HS-27A (cell line): ENCODE measurements around the gene ACLY.
"Not testable (repeated sequence)": the region's sequence is repeated elsewhere in the genome, so short reads cannot be mapped to it uniquely, and the experiment has no call there.

Experiments used
- DNase-seq: peaks from one replicate; pipeline ENCODE4 v3.0.0-alpha.2; 2012; ENCODE audit warnings: low read depth, missing footprints

The ACLY gene

DNA sequence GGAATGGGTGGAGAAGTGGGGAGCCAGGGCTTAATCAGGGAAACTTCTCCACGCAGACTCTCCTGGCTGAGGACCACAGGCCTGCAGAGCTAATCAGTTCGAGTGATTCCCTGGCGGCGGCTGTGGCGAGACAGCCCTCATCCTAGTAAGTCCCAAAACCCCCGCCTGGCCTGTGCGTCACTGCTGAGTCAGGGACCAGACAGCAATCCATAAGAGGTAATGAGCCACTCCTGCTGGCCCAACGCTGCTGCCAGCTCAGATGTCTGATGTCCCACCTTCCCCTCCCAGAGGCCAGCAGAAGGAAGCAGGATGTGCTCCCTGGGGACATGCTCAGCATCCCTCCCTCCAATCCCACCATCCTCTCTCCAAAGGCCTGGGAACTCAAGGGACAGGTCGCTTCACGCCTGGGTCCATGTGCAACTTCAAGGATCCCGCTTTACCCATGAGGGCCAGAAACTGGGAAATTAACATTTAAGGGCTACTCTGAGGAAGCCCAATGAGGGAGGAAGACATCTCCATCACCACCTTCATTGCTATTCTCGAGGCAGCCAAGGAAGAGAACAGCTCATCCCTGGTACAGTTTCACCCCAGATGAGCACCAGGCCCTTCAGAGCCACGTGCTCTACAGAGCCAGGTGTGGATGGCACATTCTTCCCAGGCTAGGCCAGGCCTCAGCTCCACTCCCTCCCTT, 7.9 kb downstream of the ACLY start:
- DNase-seq = peak; percentile 66

DNA sequence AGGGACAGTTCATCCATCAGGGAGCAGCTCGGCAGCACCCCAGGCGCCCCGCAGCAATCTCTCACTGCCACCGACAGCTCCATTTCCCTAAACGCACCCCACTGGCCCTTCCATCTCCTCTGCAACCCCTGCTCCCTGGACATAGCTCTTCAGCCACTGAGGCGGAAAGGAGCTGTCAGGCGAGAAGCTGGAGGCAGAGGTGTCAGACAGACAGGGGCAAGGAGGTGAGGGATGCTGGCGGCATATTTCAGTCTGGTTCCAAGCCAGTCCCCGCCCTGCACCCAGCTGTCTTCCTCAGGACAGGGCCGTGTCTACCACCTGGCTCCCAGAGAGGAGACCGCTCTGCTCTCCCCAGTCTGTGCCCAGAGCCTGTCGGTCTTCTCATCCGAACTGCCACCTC, 9.7 kb downstream of the ACLY start:
- no peak for DNase-seq

DNA sequence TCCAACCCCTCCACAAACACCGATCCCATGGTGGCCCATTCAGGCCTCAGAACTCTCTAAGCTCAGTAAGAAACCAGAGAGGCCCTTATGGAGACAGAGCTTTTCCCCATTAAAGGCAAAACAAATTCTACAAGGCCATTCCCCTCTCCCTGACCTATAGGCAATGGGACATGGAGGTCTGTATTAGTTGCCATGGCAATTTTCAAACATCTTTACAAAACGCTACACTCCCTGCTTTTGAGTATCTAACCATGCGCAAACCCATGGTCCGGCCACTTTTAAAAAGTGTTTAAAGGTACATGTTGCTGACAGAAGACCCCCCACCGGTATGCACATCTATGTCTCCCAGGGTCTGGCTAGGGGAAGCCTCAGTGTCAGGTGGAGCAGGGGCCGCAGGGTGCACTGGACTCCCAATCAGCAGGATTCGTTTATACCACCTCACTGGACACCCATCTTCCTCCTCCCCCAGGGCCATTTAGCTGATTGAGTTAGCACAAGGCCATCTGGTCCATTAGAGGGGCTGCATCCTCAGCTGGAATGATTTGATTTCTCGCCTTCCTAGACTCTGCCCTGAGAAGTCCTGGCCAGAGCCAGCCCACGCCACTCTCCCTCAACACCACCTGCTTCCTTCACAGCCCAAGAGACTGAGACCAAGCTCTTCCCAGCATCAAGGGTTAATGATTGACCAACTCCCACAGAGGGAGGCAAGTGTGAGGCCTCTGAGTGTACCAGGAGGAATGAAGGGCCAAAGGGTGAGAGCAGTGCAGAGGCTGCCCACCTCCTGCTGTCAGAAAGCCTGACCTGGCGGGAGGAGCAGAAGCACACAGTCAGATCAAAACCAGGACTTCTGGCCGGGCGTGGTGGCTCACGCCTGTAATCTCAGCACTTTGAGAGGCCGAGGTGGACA, 10.9 kb downstream of the ACLY start:
- DNase-seq = no peak

DNA sequence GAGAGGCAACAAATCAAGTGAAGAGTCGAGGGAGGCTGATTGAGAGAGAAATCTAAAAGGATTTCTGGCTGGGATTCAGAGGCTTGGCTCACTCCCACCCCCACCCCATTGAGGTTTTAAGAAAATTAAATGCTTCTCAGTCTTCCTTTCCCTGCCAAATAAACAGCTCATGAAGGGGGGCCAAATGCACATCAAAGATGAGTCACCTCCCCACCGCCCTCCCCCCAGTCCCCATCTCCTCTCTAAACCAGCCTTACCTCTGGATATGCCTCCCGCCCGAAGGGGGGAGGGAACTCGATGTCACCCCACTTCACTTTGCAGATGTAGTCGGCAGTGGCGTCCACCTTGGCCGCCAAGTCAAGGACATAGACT, 11.6 kb downstream of the ACLY start:
- no peak for DNase-seq

DNA sequence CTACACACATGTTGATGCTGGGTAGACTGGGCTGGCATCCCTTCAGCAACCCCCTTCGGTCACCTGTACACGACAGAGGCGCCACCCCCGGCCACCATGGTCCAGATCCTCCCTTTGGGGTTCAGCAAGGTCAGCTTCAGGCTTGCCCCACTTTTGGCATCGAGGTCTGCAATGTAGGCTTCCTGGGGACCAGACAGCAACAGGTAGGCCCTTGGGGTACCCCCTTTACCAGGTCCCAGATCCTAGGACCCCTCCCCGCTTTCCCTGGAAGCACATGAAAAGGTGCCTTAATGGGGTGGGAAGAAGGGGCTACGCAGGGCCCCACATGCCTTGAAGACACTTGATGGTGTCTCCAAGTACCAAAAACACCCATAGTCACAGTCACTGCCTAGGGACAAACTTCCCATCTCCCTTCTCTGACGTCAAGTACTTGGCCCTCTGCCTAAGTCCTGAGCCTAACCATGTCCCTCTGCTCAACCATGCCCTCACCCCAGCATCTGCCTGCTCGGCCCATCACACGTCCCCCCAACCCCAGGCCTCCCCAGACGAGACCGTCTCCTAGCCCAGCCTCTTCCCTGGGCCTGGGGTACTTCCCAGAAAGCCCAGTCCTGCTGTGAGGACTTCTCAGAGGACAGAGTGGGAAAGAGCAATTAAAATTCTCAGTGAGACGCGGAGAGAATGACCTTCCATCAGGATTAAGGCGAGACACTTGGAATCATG, 12.1 kb downstream of the ACLY start:
- DNase-seq = no peak

DNA sequence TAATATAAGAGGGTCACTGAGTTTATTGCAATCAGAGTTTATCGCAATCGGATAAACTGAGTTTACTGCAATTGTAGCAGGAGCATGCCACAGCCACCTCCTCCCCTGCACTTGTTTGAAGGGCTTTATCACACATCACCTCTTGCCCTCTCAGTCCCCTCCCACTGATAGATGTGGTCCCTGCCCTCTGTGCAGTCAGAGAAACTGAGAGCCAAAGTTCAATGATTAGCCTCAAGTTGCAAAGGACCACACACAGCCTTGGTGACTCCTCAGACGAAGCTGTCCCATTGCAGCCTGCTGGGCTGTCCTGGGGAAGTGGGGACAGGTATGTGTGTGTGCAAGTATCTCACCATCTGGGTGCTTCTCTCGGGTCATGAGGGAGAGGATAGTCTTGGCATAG, 13.6 kb downstream of the ACLY start:
- no peak for DNase-seq

DNA sequence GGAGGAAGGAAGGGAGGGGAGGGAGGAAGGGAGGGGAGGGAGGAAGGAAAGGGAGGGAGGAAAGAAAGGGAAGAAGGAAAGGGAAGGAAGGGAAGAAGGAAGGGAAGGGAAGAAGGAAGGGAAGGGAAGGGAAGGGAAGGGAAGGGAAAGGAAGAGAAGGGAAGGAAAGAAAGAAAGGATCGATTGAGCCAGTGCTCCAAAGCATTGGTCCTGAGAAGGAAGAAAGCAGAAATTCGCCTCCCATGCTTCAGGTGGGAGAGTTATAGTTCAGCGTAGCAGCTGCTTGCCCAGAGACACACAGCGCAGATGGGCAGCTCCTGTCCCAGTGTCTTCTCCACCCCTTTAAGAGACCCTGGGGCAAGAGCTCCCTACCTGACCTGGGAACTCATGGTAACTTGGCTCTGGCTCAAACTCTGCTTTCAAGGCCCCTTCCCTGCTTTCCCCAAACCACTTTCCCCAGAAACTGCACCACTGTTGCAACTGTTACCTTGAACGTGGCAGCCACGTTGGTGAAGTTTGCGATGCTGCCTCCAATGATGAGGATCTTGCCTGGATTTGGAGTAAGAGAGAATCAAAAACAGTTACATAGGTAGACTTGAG, 14.4 kb downstream of the ACLY start:
- no peak for DNase-seq

DNA sequence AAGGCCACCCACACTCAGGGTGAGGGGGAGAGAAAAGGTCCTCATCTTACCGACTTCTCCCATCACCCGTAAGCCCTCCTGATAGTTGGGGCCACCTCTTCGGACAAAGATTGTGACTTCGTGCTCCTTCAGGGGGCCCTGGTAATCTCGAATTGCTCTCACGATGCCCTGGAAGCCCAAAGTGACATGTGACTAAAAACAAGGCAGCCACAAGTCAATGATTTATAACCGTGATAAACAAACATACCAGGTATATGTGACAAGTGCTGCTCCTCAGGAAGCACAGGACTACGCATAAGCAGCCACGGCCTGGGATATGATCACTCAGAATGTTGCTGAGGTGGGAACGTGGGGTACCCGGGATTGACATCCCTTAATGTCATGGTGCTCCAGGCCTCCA, 17.1 kb downstream of the ACLY start:
- DNase-seq = no peak

DNA sequence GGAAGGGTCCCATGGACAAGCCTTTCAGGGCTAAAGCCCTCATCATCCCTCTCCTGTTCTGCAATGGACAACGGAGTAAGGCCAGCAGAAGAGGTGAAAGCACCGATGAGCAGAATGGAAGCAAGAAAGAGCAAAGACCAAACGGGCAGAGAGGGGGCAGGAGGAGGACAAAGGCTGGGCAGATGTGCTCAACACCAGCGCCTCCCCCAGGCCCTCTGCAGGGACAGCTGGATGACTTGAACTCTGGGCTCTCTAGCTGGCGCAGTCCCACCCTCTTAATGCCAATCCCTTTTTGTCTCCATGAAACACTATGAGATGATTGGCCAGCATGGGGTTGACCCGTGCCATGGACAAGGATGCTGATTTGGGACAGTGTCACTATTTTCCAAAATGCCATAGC, 22.0 kb downstream of the ACLY start:
- no peak for DNase-seq

DNA sequence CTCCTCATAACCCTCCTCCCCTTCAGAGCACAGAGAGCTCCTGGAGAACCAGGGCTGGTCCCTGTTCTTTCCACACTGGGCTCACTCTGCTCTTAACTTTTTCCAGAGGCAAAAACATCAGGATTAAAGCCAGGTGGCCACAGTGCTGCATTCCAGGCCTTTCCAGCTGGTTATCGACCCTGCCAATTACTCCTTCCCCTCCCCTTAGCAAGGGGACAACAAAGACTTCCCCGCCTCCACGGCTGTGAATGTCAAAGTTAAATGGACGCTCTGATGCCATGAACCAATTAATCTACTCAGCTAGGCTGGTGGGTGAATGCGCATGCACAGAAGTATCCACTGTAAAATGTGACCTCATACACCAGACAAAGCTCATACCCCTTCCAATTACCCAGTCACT, 23.1 kb downstream of the ACLY start:
- no peak for DNase-seq

DNA sequence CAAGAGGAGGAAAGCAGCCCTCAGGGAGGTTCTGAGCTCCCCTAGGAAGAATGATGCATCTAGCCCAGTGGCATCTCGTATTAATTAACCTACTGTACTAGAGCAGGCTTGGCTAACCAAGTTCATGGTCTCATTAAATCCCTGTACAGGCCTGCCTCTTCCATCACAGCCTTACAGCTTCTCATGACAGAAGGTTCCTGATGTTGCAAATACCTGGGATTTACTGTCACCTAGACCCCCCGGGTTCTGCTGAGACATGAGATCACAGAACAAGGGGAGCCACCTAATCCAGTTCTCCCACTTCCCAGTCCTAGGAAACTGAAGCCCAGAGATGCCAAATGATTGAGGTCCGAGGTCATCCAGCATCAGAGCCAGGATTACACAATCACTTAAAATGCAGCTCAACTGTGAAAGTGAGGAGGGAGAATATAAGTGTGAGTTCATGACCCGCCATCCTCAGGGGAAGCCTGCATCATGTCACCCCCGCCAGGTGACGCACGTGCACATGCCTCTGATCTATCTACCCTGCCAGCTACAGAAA, 23.9 kb downstream of the ACLY start:
- DNase-seq = no peak

DNA sequence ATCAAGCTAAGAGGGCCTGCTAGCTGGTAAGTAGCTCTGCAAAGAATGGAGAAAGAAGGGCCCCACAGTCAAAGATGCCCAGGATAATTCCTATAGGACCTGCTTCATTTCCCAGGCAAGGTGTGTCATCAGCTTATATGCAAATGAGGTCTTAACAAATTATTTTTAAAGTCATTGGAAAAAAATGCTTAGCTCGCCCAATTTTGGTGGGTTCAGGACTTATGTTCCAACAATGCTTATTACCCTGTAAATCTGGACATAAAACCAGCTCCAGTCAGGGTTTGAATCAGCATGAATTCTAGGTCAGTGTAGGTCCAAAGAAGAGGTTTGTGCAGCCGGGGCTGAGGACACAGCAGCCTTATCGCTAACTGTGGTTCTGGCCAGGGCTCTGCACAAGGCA, 25.4 kb downstream of the ACLY start:
- DNase-seq = no peak

DNA sequence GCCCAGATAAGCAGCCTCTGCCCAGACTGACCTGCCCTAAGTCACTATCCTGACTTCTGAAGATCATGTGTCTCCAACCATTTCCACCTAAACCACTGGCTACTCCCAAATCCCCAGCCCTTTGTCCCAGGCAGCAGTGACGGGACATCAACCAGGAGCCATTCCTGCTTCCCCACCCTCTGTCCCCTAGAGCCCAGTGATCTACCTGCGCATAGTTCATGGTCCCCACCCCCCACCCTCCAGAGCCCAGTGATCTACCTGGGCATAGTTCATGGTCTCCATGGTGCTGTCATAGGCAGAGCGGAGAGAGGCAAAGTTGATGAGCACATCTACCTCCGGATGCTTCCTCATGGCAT, 26.8 kb downstream of the ACLY start:
- no peak for DNase-seq

DNA sequence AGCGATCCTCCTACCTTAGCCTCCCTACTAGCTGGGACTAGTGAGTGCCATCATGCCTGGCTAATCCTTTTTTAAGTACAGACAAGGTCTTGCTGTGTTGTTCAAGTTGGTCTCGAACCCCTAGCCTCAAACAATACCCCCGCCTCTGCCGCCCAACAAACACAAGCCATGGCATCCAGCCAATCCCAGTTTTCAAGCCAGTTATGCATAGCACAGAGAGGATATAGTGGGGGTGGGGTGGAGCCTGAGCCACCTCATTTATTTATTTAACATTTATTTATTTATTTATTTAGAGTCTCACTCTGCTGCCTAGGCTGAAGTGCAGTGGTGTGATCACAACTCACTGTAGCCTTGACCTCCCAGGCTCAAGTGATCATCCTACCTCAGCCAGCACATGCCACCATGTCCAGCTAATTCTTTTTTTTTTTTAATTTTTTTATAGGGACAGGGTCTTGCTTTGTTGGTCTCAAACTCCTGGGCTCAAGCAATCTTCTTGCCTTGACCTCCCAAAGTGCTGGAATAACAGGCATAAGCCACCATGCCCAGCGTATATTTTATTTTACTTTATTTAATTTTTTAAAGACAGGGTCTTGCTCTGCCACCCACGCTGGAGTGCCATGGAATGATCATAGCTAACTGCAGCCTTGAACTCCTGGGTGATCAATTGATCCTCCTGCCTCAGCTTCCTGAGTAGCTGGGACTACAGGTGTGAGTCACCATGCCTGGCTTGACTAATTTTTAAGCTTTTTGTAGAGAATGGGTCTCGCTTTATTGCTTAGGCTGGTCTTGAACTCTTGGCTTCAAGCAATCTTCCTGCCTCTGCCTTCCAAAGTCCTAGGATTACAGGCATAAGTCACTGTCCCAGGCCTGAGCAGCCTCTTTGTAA, 27.4 kb downstream of the ACLY start:
- no peak for DNase-seq

DNA sequence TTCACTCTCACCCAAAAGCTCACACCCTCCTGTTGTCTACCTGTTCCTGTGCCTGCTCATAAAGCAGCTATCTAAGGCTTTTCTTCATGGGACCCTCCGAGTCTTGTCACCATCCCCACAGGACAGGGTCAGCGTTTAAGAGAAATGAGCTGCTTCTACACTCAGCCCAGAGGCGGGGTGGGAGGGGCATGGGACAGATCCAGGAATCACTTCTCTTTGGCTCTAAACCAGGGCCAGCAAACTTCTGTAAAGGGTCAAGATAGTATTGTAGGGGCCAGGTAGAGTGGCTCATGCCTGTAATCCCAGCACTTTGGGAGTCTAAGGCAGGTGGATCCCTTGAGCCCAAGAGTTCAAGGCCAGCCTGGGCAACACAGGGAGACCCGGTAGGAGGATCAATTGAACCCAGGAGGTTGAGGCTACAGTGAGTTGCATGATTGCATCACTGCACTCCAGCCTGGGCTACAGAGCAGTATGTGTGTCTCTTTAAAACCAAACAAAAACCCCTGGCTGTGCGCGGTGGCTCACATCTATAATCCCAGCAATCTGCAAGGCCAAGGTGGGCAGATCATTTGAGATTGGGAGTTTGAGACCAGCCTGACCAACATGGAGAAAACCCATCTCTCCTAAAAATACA, 30.3 kb downstream of the ACLY start:
- no peak for DNase-seq

DNA sequence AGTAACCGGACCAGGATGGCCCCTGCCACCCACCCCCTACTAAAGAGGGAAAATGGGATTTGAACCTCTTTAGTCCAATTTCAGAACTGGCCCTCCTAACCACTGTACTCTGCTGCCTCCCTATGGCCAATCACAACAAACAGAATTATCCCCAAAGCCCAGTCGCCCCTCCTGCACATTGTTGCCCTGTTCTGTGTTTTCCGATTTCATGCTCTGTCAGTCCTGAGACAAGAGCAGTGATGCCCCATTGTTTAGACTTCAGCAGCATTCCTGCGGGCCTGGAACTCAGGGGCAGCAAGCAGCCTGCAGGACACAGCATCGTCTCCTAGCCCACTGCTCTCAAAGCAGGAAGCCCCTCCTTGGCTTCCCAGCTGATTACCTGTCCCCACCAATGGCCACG, 33.0 kb downstream of the ACLY start:
- no peak for DNase-seq

DNA sequence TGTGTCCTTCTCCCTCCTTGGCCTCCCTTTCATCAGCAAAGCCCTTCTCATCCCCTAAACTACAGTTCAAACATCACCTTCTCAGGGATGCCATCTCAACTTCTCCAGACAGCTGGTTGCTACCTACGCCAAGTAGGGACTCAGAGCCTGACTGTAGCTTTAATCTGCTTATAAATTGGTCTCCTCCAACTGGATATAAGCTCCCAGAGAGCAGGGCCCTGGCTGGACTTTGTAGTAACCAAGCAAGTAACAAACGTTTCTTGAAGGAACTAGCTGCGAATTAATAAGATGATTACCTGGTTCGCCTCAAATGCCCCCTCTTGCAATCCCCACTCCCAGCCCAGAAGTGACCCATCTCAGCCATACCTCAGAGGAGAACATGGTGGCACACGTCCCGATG, 36.0 kb downstream of the ACLY start:
- no peak for DNase-seq

DNA sequence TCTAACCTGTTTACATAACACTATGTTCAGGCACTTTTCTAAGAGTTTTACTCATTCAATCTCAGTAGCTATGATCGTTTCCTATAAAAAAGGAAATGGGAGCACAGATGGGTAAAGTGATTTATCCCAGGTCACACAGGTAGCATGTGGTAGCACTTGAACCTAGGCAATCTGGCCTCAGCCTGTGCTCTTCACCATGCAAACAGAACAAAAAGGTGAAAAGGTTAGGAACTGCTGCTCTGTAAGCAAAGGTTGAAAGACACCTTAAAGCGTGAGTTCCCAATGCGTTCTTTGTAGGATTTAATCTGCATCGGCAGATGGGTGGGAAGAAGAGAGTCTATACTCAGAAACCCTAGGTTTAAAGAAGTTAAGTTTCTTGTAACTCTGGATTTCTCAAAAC, 38.6 kb downstream of the ACLY start:
- no peak for DNase-seq

DNA sequence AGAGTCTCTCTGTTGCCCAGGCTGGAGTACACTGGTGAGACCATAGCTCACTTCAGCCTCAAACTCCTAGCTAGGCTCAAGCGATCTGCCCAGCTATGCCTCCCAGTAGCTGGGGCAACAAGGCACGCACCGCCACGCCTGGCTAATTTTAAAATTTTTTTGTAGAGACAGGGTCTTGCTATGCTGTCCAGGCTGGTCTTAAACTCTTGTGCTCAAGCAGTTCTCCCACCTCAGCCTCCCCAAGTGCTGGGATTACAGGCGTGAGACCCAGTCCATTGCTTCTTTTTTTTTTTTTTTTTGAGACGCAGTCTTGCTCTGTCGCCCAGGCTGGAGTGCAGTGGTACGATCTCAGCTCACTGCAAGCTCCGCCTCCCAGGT, 44.5 kb downstream of the ACLY start:
- not testable (repeated sequence) for DNase-seq

DNA sequence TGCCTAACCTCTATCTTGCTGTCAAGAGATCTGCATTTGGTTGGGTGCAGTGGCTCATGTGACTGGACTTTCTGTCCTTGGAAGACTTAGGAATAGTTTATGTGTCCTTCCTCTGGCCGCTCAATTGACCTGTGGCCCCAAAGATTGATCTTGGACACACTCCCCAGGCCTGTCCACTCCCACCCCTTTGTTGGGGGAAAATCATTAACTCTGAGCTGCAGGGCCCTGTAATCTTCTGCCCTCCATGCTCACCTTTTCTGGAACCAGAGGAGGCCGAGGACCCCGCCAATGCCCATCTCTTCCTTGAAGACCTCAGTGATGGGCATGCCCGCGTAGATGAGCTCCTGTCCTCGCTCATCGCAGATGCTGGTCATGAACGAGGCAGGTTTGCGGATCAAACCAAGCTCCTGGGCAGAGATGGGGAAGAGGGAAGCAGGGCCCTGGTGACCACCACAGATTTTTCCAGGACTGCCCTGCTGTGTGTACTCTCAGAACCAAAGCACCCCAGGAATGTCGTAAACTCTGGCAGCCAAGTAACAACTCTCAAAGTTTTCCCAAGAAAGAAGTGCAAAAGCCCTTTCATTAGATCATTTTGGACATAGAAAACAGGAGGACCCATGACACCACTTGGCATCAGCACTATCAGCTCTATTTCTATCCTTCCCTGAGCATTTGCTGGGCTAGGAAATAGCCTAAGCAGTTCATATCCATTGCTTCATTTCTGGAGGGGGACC, 45.0 kb downstream of the ACLY start:
- no peak for DNase-seq
